MCF 10A (cell line): Measurements from ENCODE around the gene ARCN1. TPM values are rescaled to one million over a fixed set of nuclear protein-coding genes. Genes with fewer than 3 reads are reported as not detected.
A peak's percentile ranks its signal among the peaks of the same experiment; 100 is the strongest.
"Not testable (repeated sequence)": the region's sequence is repeated elsewhere in the genome, so short reads cannot be mapped to it uniquely, and the experiment has no call there.

Source experiments
- BruUV-seq: library from RNA; stranded (reverse); fragments of 400-500 nt; replicated peaks from 2 replicates; lab custom pipeline; 2021; lab: Mats Ljungman, UMichigan
- CTCF ChIA-PET: fragments of 300-600 bp; sonication (Branson Sonifier 250); formaldehyde crosslinking; extraction: SDS; loops from one replicate; lab custom pipeline; 2021; ENCODE audit warnings: antibody characterized with exemption, inconsistent platforms; lab: Yijun Ruan, JAX
- POLR2A ChIA-PET: fragments of 300-600, 350-650 bp; sonication (Branson Sonifier 250); formaldehyde crosslinking; extraction: SDS; loops from one replicate; lab custom pipeline; 2020; ENCODE audit warnings: antibody characterized with exemption, inconsistent platforms; lab: Yijun Ruan, JAX
- DNase-seq: peaks from one replicate; pipeline ENCODE4 v3.0.0-alpha.2; 2018; ENCODE audit not compliant: unreplicated experiment
- H3K27ac Mint-ChIP-seq: one replicate; pipeline ENCODE4 v1.8.0; 2022; ENCODE audit warnings: mild to moderate bottlenecking, low read depth, mixed read lengths; ENCODE audit not compliant: unreplicated experiment
- H3K27me3 Mint-ChIP-seq: one replicate; pipeline ENCODE4 v1.8.0; 2022; ENCODE audit warnings: mixed read lengths; ENCODE audit not compliant: insufficient read depth, unreplicated experiment
- H3K36me3 Mint-ChIP-seq: one replicate; pipeline ENCODE4 v1.8.0; 2022; ENCODE audit warnings: mild to moderate bottlenecking, moderate library complexity, mixed read lengths; ENCODE audit not compliant: insufficient read depth, unreplicated experiment
- H3K4me1 Mint-ChIP-seq: one replicate; pipeline ENCODE4 v1.8.0; 2022; ENCODE audit warnings: mixed read lengths; ENCODE audit not compliant: insufficient read depth, unreplicated experiment
- H3K4me3 Mint-ChIP-seq: one replicate; pipeline ENCODE4 v1.8.0; 2022; ENCODE audit warnings: mild to moderate bottlenecking, moderate library complexity, mixed read lengths; ENCODE audit not compliant: unreplicated experiment
- H3K9me3 Mint-ChIP-seq: one replicate; pipeline ENCODE4 v1.8.0; 2022; ENCODE audit warnings: mixed read lengths; ENCODE audit not compliant: unreplicated experiment
- CTCF ChIP-seq: fragments of 200-600 bp; IDR thresholded peaks from one replicate; pipeline ENCODE4 v1.8.0; 2022; ENCODE audit warnings: antibody characterized with exemption, mild to moderate bottlenecking; ENCODE audit not compliant: unreplicated experiment
- intact Hi-C: fragments of 100-400 bp; cut with micrococcal nuclease; formaldehyde crosslinking; loops from 2 replicates; pipeline ENCODE4 v1.14.1; 2022
- total RNA-seq: library from RNA; stranded (reverse); gene quantifications from 2 replicates; pipeline ENCODE4 v1.2.3, GENCODE V29; 2022

The ARCN1 gene
- total RNA-seq, 1 experiment from 2014 or later = 164 TPM

- ChIA-PET POLR2A (interaction anchor here (1.3 to 7.1 kb wide), 3 partner anchors 13 to 50 kb away, joined by 7 to 113 read pairs (median 19); no protein-coding TSS in a partner anchor), CTCF (interaction anchor here (0.6 to 2.2 kb wide), 10 partner anchors 9 to 474 kb away, joined by 3 to 12 read pairs (median 4); no protein-coding TSS in a partner anchor)
- H3K9me3 Mint-ChIP-seq = no peaks in the 10 kb centered on the region
- intact Hi-C loops = loop anchor here (2.0 to 5.0 kb wide), 2 partner anchors 13 to 348 kb away; partner anchors contain the start of gene UPK2
- peaks cover 10% of the 10 kb centered on the region for H3K36me3 Mint-ChIP-seq
- peak overlapping the region; percentile 70 for H3K4me3 Mint-ChIP-seq
- H3K27me3 Mint-ChIP-seq = no peaks in the 10 kb centered on the region
- no peak for TF ChIP-seq CTCF
- H3K27ac Mint-ChIP-seq = no peak overlapping the region
- peaks cover 23% of the 10 kb centered on the region for H3K4me1 Mint-ChIP-seq
- DNase-seq = no peak
- BruUV-seq = no TSS peak
Observed at GRCh38 chr11:118609380-118610224, 37.4 kb downstream of the ARCN1 start.

DNA sequence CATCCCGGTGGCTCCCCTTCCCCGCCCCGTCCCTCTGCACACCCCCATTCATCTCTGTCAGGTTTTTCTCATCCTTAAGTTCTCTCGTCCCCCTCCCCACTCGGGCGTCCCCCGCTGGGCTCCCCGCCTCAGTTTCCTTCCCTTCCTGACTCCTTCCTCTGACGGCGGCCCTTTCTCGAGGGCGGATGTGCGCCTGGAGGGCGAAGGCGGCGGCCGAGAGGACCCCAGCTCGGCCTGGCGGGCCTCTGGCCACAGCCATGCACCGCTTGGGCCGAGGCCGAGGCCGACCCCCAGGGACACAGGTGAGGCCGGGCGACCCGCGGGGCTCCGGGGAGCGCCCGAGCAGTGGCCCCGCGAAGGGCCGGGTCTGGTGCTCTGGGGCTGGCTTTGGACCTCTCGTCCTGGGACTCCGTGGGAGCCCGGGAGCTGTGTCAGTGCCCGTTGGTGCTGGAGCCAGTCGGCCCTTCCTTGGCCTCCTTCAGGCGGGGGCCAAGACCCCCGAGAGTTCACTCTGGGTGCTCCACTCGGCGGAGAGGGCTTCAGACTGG, 38.1 kb downstream of the ARCN1 start:
- H3K9me3 Mint-ChIP-seq = no peaks in the 10 kb centered on the region
- TF ChIP-seq CTCF = no peak
- no peaks in the 10 kb centered on the region for H3K27me3 Mint-ChIP-seq
- no TSS peak for BruUV-seq
- peaks cover 21% of the 10 kb centered on the region for H3K4me1 Mint-ChIP-seq
- ChIA-PET CTCF (interaction anchor here (0.7 to 3.1 kb wide), 3 partner anchors 12 to 415 kb away, joined by 3 to 17 read pairs (median 12); no protein-coding TSS in a partner anchor), POLR2A (interaction anchor here (7.1 kb wide), 1 partner anchor 12 kb away, joined by 113 read pairs; no protein-coding TSS in a partner anchor)
- DNase-seq = no peak
- intact Hi-C loops = no loop called here
- peaks cover 14% of the 10 kb centered on the region for H3K36me3 Mint-ChIP-seq
- no peak overlapping the region for H3K4me3 Mint-ChIP-seq
- no peak overlapping the region for H3K27ac Mint-ChIP-seq

- H3K27ac Mint-ChIP-seq = no peak overlapping the region
- peaks cover 14% of the 10 kb centered on the region for H3K36me3 Mint-ChIP-seq
- no peak overlapping the region for H3K4me3 Mint-ChIP-seq
- H3K27me3 Mint-ChIP-seq = no peaks in the 10 kb centered on the region
- no TSS peak for BruUV-seq
- DNase-seq = peak; percentile 58
- peak; percentile 84 for TF ChIP-seq CTCF
- ChIA-PET POLR2A (interaction anchor here (2.5 kb wide), 1 partner anchor 10 kb away, joined by 8 read pairs; no protein-coding TSS in a partner anchor), CTCF (interaction anchor here (0.6 to 3.1 kb wide), 10 partner anchors 7 to 471 kb away, joined by 3 to 17 read pairs (median 4); no protein-coding TSS in a partner anchor)
- intact Hi-C loops = no loop called here
- H3K9me3 Mint-ChIP-seq = no peaks in the 10 kb centered on the region
- H3K4me1 Mint-ChIP-seq = peaks cover 20% of the 10 kb centered on the region
Observed at GRCh38 chr11:118610773-118611432, 38.7 kb downstream of the ARCN1 start.

- not testable (repeated sequence) for BruUV-seq
Observed at GRCh38 chr11:118611433-118611795, 39.2 kb downstream of the ARCN1 start.

More at GRCh38 chr11:118611433-118611795, 39.2 kb downstream of the ARCN1 start:
- H3K27me3 Mint-ChIP-seq, intact Hi-C loops, H3K4me3 Mint-ChIP-seq, H3K9me3 Mint-ChIP-seq, H3K27ac Mint-ChIP-seq, DNase-seq: not testable (repeated sequence)
- H3K4me1 Mint-ChIP-seq = peaks cover 20% of the 10 kb centered on the region
- peaks cover 14% of the 10 kb centered on the region for H3K36me3 Mint-ChIP-seq
- CTCF ChIA-PET = interaction anchor here (0.6 to 3.1 kb wide), 11 partner anchors 8 to 471 kb away, joined by 3 to 17 read pairs (median 3); no protein-coding TSS in a partner anchor
- POLR2A ChIA-PET = interaction anchor here (0.9 to 2.5 kb wide), 3 partner anchors 10 to 23 kb away, joined by 3 to 8 read pairs (median 4); no protein-coding TSS in a partner anchor
